Measurements from ENCODE around the gene DPYSL4. TPM values are rescaled to one million over a fixed set of nuclear protein-coding genes. Genes with fewer than 3 reads are reported as not detected.

DPYSL4 gene
- total RNA-seq, 2 donors from 2014 or later, result 0.28 TPM; not detected in 1

- no peaks in the 10 kb centered on the region for H3K27me3 ChIP-seq (replicated peaks; ENCODE audit: insufficient read depth)
- ATAC-seq (ENCODE audit: insufficient number of reproducible peaks, low FRiP score, low read depth), result no peak
- no peaks in the 10 kb centered on the region for H3K36me3 ChIP-seq
- no peak for TF ChIP-seq CTCF (IDR thresholded peaks at IDR 0.05)
- H3K4me1 ChIP-seq (ENCODE audit: control insufficient read depth in 1 of 2, low read depth in 2 of 2), result no peaks in the 10 kb centered on the region
- no peak for DNase-seq (ENCODE audit: low spot score)
- H3K9me3 ChIP-seq, result no peaks in the 10 kb centered on the region
- no peak overlapping the region for H3K4me3 ChIP-seq
- no peak overlapping the region for H3K27ac ChIP-seq
Observed at GRCh38 chr10:132196178-132197113, 9.7 kb downstream of the DPYSL4 start.

DNA sequence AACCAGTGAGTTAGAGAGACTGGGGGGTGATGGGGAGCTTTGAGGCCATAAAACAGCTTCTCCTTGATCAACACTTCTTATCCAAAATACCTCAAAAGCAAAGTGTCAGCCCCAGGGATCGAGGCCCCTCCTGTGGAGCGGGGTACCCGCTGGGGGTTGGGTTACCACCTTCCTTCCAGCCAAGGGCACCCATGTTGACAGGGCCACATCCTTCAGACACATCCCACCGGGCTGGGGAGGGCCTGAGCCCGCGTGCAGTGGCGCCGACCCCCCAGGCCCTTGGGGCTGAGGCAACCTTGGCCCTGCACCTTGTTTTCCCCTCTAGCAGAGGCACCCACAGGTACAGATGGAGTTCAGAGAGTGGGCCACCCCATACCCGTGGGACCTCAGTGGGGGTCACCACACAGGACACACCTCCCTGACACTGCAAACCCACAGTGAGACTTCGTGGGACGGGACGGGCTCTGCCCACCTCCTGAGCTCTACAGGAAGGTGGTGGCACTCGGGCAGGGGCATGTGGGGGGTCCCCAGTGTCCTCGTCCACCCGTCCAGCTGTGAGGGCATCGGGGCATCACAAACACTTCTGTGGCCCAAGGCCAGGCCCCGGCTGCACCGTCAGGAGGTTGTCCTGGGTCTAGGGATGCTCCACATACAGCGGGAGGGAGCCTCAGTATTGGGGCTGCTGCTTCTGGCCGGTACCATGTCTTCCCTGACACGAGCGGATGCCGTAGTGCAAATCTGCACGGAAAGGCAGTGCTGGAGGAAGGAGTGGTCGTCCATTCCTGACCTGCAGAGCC lies 10.7 kb downstream of the DPYSL4 start:
- Histone ChIP-seq H3K27me3 (replicated peaks; ENCODE audit: insufficient read depth) (no peaks in the 10 kb centered on the region), H3K9me3 (no peaks in the 10 kb centered on the region), H3K27ac (no peak overlapping the region), H3K4me3 (no peak overlapping the region), H3K4me1 (ENCODE audit: control insufficient read depth in 1 of 2, low read depth in 2 of 2) (no peaks in the 10 kb centered on the region), H3K36me3 (no peaks in the 10 kb centered on the region)
- no peak for ATAC-seq (ENCODE audit: insufficient number of reproducible peaks, low FRiP score, low read depth)
- DNase-seq (ENCODE audit: low spot score), result no peak
- no peak for TF ChIP-seq CTCF (IDR thresholded peaks at IDR 0.05)

DNA sequence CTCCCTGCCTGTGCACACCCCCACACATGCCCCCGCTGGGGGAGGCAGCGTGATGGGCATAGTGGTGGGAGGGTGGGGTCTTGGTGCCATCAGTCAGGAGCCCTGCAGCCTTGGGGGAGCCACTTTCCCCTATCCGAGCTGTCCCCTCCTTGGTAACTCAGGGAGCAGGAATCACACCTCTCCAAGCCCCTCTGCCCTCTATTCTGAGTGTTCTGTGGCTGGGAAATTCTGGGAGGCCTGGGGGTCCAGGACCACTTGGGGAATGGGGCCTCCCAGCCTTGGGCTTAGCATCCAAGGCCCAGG lies 11.3 kb downstream of the DPYSL4 start:
- TF ChIP-seq CTCF (IDR thresholded peaks at IDR 0.05), result no peak
- DNase-seq (ENCODE audit: low spot score) (no peak), ATAC-seq (ENCODE audit: insufficient number of reproducible peaks, low FRiP score, low read depth) (no peak)
- no peaks in the 10 kb centered on the region for H3K36me3 ChIP-seq
- no peaks in the 10 kb centered on the region for H3K27me3 ChIP-seq (replicated peaks; ENCODE audit: insufficient read depth)
- H3K4me3 ChIP-seq, result no peak overlapping the region
- H3K27ac ChIP-seq, result no peak overlapping the region
- no peaks in the 10 kb centered on the region for H3K4me1 ChIP-seq (ENCODE audit: control insufficient read depth in 1 of 2, low read depth in 2 of 2)
- H3K9me3 ChIP-seq, result no peaks in the 10 kb centered on the region

DNA sequence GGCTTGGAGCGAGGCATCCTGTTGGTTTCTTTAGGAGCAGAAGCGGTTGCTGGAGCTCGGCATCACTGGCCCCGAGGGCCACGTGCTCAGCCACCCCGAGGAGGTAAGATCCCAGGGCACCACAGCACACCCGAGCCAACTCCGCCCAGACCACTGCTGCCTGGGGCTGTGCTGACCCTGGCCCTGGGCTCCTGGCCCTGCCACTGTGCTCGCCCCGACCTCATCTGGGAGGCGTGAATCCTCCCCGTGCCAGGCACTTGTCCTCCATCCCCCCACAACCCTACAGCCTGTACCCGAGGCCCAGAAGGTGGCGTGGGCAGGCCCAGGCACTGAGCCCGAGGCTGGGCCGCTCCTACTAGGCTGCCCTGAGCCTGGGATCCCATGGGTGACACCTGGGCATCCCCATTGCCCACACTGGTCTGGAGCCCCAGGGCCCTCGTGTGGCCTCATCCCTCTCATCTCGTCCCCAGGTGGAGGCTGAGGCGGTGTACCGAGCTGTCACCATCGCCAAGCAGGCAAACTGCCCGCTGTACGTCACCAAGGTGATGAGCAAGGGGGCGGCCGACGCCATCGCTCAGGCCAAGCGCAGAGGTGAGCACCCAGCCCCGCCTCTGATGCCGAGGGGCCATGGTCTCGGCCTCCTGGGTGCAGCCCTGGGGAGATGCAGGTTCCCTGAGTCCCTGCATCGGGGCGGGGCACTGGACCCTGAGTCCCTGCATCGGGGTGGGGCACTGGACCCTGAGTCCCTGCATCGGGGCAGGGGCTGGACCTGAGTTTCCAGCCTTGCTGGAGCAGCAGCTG lies 11.8 kb downstream of the DPYSL4 start:
- ATAC-seq (ENCODE audit: insufficient number of reproducible peaks, low FRiP score, low read depth), result no peak
- no peak for TF ChIP-seq CTCF (IDR thresholded peaks at IDR 0.05)
- no peak for DNase-seq (ENCODE audit: low spot score)
- H3K27ac ChIP-seq, result no peak overlapping the region
- H3K27me3 ChIP-seq (replicated peaks; ENCODE audit: insufficient read depth), result no peaks in the 10 kb centered on the region
- H3K36me3 ChIP-seq, result no peaks in the 10 kb centered on the region
- H3K9me3 ChIP-seq, result no peaks in the 10 kb centered on the region
- no peaks in the 10 kb centered on the region for H3K4me1 ChIP-seq (ENCODE audit: control insufficient read depth in 1 of 2, low read depth in 2 of 2)
- H3K4me3 ChIP-seq, result no peak overlapping the region
